ENCODE measurements around the gene YARS1.

The YARS1 gene

GRCh38 chr1:32769524-32770220, 47.5 kb downstream of the YARS1 start:
- in situ Hi-C loops (cut with MboI; ENCODE audit: low pct_unique_long_range_greater_than_20kb, low sequenced_read_pairs), result no loop called here
- DNase-seq, result no peak

- no peak for DNase-seq
- in situ Hi-C loops (cut with MboI; ENCODE audit: low pct_unique_long_range_greater_than_20kb, low sequenced_read_pairs), result no loop called here
These were observed 48.9 kb downstream of the YARS1 start for GRCh38 chr1:32768110-32768850.

GRCh38 chr1:32767641-32768040, 49.5 kb downstream of the YARS1 start:
- in situ Hi-C loops (cut with MboI; ENCODE audit: low pct_unique_long_range_greater_than_20kb, low sequenced_read_pairs), result no loop called here
- no peak for DNase-seq

GRCh38 chr1:32767156-32767555, 50.0 kb downstream of the YARS1 start:
- in situ Hi-C loops (cut with MboI; ENCODE audit: low pct_unique_long_range_greater_than_20kb, low sequenced_read_pairs), result no loop called here
- no peak for DNase-seq

GRCh38 chr1:32766328-32766972, 50.7 kb downstream of the YARS1 start:
- DNase-seq, result no peak
- in situ Hi-C loops (cut with MboI; ENCODE audit: low pct_unique_long_range_greater_than_20kb, low sequenced_read_pairs), result no loop called here

GRCh38 chr1:32765570-32766327, 51.4 kb downstream of the YARS1 start:
- no peak for DNase-seq
- in situ Hi-C loops (cut with MboI; ENCODE audit: low pct_unique_long_range_greater_than_20kb, low sequenced_read_pairs), result no loop called here

GRCh38 chr1:32764826-32765569, 52.2 kb downstream of the YARS1 start:
- in situ Hi-C loops (cut with MboI; ENCODE audit: low pct_unique_long_range_greater_than_20kb, low sequenced_read_pairs), result no loop called here
- no peak for DNase-seq

GRCh38 chr1:32763221-32763620, 53.9 kb downstream of the YARS1 start:
- DNase-seq, result no peak
- in situ Hi-C loops (cut with MboI; ENCODE audit: low pct_unique_long_range_greater_than_20kb, low sequenced_read_pairs), result no loop called here

- in situ Hi-C loops (cut with MboI; ENCODE audit: low pct_unique_long_range_greater_than_20kb, low sequenced_read_pairs), result no loop called here
- no peak for DNase-seq
These were observed 55.2 kb downstream of the YARS1 start for GRCh38 chr1:32761936-32762335.

GRCh38 chr1:32761253-32761877, 55.8 kb downstream of the YARS1 start:
- in situ Hi-C loops (cut with MboI; ENCODE audit: low pct_unique_long_range_greater_than_20kb, low sequenced_read_pairs), result no loop called here

GRCh38 chr1:32759997-32760623, 57.0 kb downstream of the YARS1 start:
- no peak for DNase-seq
- in situ Hi-C loops (cut with MboI; ENCODE audit: low pct_unique_long_range_greater_than_20kb, low sequenced_read_pairs), result no loop called here

More at GRCh38 chr1:32761253-32761877, 55.8 kb downstream of the YARS1 start:
- peak; percentile 12 for DNase-seq

GRCh38 chr1:32759521-32759981, 57.6 kb downstream of the YARS1 start:
- no peak for DNase-seq
- in situ Hi-C loops (cut with MboI; ENCODE audit: low pct_unique_long_range_greater_than_20kb, low sequenced_read_pairs), result no loop called here

GRCh38 chr1:32758795-32759430, 58.2 kb downstream of the YARS1 start:
- no peak for DNase-seq
- in situ Hi-C loops (cut with MboI; ENCODE audit: low pct_unique_long_range_greater_than_20kb, low sequenced_read_pairs), result no loop called here

- DNase-seq, result no peak
- in situ Hi-C loops (cut with MboI; ENCODE audit: low pct_unique_long_range_greater_than_20kb, low sequenced_read_pairs), result no loop called here
These were observed 58.9 kb downstream of the YARS1 start for GRCh38 chr1:32758177-32758794.

GRCh38 chr1:32757213-32757895, 59.8 kb downstream of the YARS1 start:
- in situ Hi-C loops (cut with MboI; ENCODE audit: low pct_unique_long_range_greater_than_20kb, low sequenced_read_pairs), result no loop called here
- DNase-seq, result peak; percentile 80

- in situ Hi-C loops (cut with MboI; ENCODE audit: low pct_unique_long_range_greater_than_20kb, low sequenced_read_pairs), result no loop called here
- no peak for DNase-seq
These were observed 61.4 kb downstream of the YARS1 start for GRCh38 chr1:32755810-32756159.

Measured in KBM-7 (cell line).